K562 (cell line): ENCODE results near the gene INCA1. TPM values are rescaled to one million over a fixed set of nuclear protein-coding genes. Genes with fewer than 3 reads are reported as not detected.

Source experiments
- ATF1 ChIP-seq, 2 experiments: fragments of 450-650 bp in 1 of 2; IDR thresholded peaks; 2 replicates each; pipeline ENCODE4 v1.6.1; 2016; ENCODE audit warnings: missing compliant biosample characterization in 1 of 2, missing genetic modification characterization in 1 of 2
- ELF2 ChIP-seq: fragments of 250-450 bp; sonication (Bioruptor Pico); IDR thresholded peaks from 2 replicates; pipeline ENCODE4 v1.5.0; 2021; ENCODE audit warnings: mild to moderate bottlenecking
- FOXM1 ChIP-seq, 2 experiments: fragments of 450-650 bp in 1 of 2; sonication (generic) in 1 of 2; formaldehyde crosslinking in 1 of 2; IDR thresholded peaks; 2 replicates each; pipeline versions ENCODE4 v1.6.1 to v1.9.0; 2017 to 2022; ENCODE audit warnings: low read depth in 2 of 2, mild to moderate bottlenecking in 2 of 2, missing genetic modification reagents in 1 of 2, moderate library complexity in 1 of 2
- GATAD2B ChIP-seq: fragments of 450-650 bp; IDR thresholded peaks from 2 replicates; pipeline ENCODE4 v1.6.1; 2017; ENCODE audit warnings: mild to moderate bottlenecking, borderline replicate concordance
- GTF2A2 ChIP-seq: IDR thresholded peaks from 2 replicates; pipeline ENCODE4 v1.6.1; 2016; ENCODE audit warnings: mild to moderate bottlenecking, missing genetic modification characterization, missing compliant biosample characterization
- L3MBTL2 ChIP-seq: fragments of 450-650 bp; IDR thresholded peaks from 2 replicates; pipeline ENCODE4 v1.6.1; 2016; ENCODE audit warnings: mild to moderate bottlenecking, moderate library complexity
- MYNN ChIP-seq, 2 experiments: sonication (generic); formaldehyde crosslinking in 1 of 2; IDR thresholded peaks; 2 replicates each; pipeline versions ENCODE4 v1.5.0 to v1.6.1; 2016 to 2020; ENCODE audit warnings: antibody characterized with exemption in 1 of 2, missing genetic modification reagents in 1 of 2
- NCOR1 ChIP-seq: fragments of 450-650 bp; IDR thresholded peaks from 2 replicates; pipeline ENCODE4 v1.6.1; 2016; ENCODE audit warnings: mild to moderate bottlenecking, moderate library complexity
- NRF1 ChIP-seq, 2 experiments: fragments of 450-650 bp; IDR thresholded peaks in 1 of 2; conservative IDR thresholded peaks in 1 of 2; 2 replicates each; pipeline ENCODE4 v1.6.1; 2014; ENCODE audit warnings: mild to moderate bottlenecking in 2 of 2
- NUFIP1 ChIP-seq: fragments of 450-650 bp; IDR thresholded peaks from 2 replicates; pipeline ENCODE4 v1.6.1; 2018; ENCODE audit not compliant: partially characterized antibody
- PHF8 ChIP-seq: fragments of 200-600 bp; sonication (generic); IDR thresholded peaks from 2 replicates; pipeline ENCODE4 v1.6.1; 2012; ENCODE audit warnings: mixed run types, mild to moderate bottlenecking, inconsistent platforms, low read length, moderate library complexity, borderline replicate concordance
- POLR3G ChIP-seq: IDR thresholded peaks from 2 replicates; pipeline ENCODE4 v1.6.1; 2011; ENCODE audit not compliant: insufficient read length, insufficient replicate concordance; ENCODE audit errors: extremely low read depth
- RBFOX2 ChIP-seq: fragments of 200-400 bp; formaldehyde crosslinking; IDR thresholded peaks from 2 replicates; pipeline ENCODE4 v1.6.1; 2017; ENCODE audit warnings: low read depth, mild to moderate bottlenecking, low read length, moderate library complexity
- SRF ChIP-seq, 2 experiments: fragments of 250-450, 450-650 bp in 1 of 2; sonication (Bioruptor Pico) in 1 of 2; sonication (generic) in 1 of 2; formaldehyde crosslinking; IDR thresholded peaks; 2 replicates each; pipeline versions ENCODE4 v1.5.0 to v1.5.1; 2020 to 2022; ENCODE audit warnings: mild to moderate bottlenecking in 1 of 2, missing genetic modification reagents in 1 of 2
- SUPT5H ChIP-seq: fragments of 450-650 bp; IDR thresholded peaks from 2 replicates; pipeline ENCODE4 v1.6.1; 2016
- TOE1 ChIP-seq, 2 experiments: fragments of 450-650 bp in 1 of 2; sonication (generic) in 1 of 2; formaldehyde crosslinking in 1 of 2; IDR thresholded peaks; 2 replicates each; pipeline versions ENCODE4 v1.7.1 to v1.8.0; 2016 to 2022; ENCODE audit warnings: borderline replicate concordance in 2 of 2, mild to moderate bottlenecking in 2 of 2, antibody characterized with exemption in 1 of 2, inconsistent platforms in 1 of 2, low read depth in 1 of 2, missing genetic modification reagents in 1 of 2, moderate library complexity in 1 of 2
- YBX1 ChIP-seq: fragments of 450-650 bp; IDR thresholded peaks from 2 replicates; pipeline ENCODE4 v1.7.1; 2016; ENCODE audit warnings: mild to moderate bottlenecking
- ZNF695 ChIP-seq: fragments of 450-650 bp; formaldehyde crosslinking; IDR thresholded peaks from 2 replicates; pipeline ENCODE4 v1.4.0; 2020; ENCODE audit warnings: mild to moderate bottlenecking, moderate library complexity
- polyA plus RNA-seq, 8 experiments: library from polyadenylated mRNA; depleted of rRNA in 4 of 8; stranded (reverse) in 5 of 8; unstranded in 3 of 8; fragments of >200 nt; fragmentation: Nextera tagmentation in 2 of 8; fragmentation: Illumina TruSeq in 1 of 8; extraction: Ambion mirVana in 2 of 8; extraction: Trizol in 1 of 8; gene quantifications; 2 replicates each; pipeline versions ENCODE4 v1.2.1 to v1.2.3, GENCODE V29; 2011 to 2014; ENCODE audit warnings: inconsistent platforms in 1 of 8, missing spikeins in 1 of 8
- total RNA-seq, 7 experiments: library from RNA; depleted of rRNA in 6 of 7; stranded (reverse); fragments of >200 nt in 6 of 7; fragmentation: Illumina TruSeq in 2 of 7; extraction: Trizol in 2 of 7; gene quantifications; 2 replicates each; pipeline versions ENCODE4 v1.2.1 to v1.2.3, GENCODE V29; 2011 to 2021; ENCODE audit warnings: low replicate concordance in 1 of 7
- TF ChIP-seq, protein P1 (sequence below), 2 experiments: fragments of 200-800 bp in 1 of 2; sonication (Bioruptor generic) in 1 of 2; sonication (generic) in 1 of 2; formaldehyde crosslinking in 1 of 2; IDR thresholded peaks in 1 of 2; conservative IDR thresholded peaks in 1 of 2; 2 replicates each; pipeline versions ENCODE4 v1.5.0 to v1.6.1; 2016 to 2020; ENCODE audit warnings: missing compliant biosample characterization in 1 of 2, missing genetic modification characterization in 1 of 2, missing genetic modification reagents in 1 of 2
- TF ChIP-seq, protein P2 (sequence below), 2 experiments: fragments of 450-650 bp; conservative IDR thresholded peaks; 2 replicates each; pipeline ENCODE4 v1.6.1; 2017; ENCODE audit warnings: mild to moderate bottlenecking in 2 of 2, moderate library complexity in 2 of 2

The INCA1 gene
- total and polyA plus RNA-seq, 9 of the 15 experiments (the other 6 are each of a cell fraction or from before 2014, with no cell fraction given) = 0.08 to 0.50 (median 0.13) TPM; not detected in 4

DNA sequence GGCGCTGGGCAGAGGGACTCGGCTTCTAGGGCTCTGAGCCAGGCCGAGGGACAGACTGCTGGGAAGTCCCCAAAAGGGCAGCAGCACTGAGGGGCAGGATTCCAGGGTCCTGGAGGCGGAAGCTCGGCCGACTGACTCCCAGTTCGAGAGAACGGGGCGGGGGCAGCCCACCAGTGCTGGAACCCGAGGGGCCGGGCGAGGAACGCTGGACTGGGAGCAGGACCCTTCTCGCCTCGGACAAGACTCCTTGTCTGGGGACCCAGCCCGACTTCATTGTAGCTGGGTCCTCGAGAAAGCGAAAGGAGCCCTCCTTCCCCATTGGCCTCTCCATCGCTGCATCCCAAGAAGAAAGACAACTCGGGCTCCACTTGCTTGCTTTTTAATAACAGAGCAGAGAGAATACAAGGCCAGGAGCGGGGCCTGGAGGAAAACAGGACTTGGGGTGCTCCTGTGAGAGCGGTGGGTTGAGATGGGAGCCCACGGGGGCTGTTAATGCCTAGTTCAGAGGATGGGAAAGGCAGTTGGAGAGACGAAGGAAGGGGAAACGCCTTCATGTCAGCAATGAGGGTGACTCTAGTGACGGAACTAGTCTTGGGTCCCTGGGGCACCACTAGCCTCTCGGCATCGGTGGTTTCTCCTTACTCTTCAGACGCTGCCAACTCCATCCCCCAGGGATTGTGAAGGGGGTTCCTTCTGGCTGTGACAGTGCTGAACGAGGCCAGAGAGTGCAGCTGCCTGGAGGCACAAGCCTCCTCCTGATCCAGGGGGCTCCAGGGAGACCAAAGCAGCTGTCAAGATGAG lies 9.4 kb downstream of the INCA1 start (continued):
- 0 out of 2 replicates have a peak, but pooled peaks have one; percentile 3 for TF ChIP-seq L3MBTL2
- TF ChIP-seq PHF8 = peak; percentile 34; the same call in 1 of the 2 replicates
- no peak for TF ChIP-seq FOXM1 (IDR thresholded peaks at IDR 0.05; ENCODE audit: low read depth)
- TF ChIP-seq FOXM1 (CRISPR knock-in tag; IDR thresholded peaks at IDR 0.05; ENCODE audit: low read depth) = no peak
- no peak for TF ChIP-seq MYNN (IDR thresholded peaks at IDR 0.05)
- TF ChIP-seq MYNN (CRISPR knock-in tag; IDR thresholded peaks at IDR 0.05) = no peak
- TF ChIP-seq NCOR1 = no peak
- TF ChIP-seq NRF1 (conservative IDR thresholded peaks at IDR 0.05 in 1 of 2, IDR thresholded peaks at IDR 0.05 in 1 of 2) = peak; percentile 17 to 65; a peak in 2 of 4 replicates
- no peak for TF ChIP-seq POLR3G
- no peak for TF ChIP-seq GATAD2B
- TF ChIP-seq ZNF695 (CRISPR knock-in tag) = no peak
- TF ChIP-seq SRF (CRISPR knock-in tag; IDR thresholded peaks at IDR 0.05) = 0 out of 4 replicates have a peak, but pooled peaks of 1 of the 2 experiments have one; percentile 15
- no peak for TF ChIP-seq NUFIP1
- TF ChIP-seq, protein P1, sequence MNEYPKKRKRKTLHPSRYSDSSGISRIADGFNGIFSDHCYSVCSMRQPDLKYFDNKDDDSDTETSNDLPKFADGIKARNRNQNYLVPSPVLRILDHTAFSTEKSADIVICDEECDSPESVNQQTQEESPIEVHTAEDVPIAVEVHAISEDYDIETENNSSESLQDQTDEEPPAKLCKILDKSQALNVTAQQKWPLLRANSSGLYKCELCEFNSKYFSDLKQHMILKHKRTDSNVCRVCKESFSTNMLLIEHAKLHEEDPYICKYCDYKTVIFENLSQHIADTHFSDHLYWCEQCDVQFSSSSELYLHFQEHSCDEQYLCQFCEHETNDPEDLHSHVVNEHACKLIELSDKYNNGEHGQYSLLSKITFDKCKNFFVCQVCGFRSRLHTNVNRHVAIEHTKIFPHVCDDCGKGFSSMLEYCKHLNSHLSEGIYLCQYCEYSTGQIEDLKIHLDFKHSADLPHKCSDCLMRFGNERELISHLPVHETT (CRISPR knock-in tag; conservative IDR thresholded peaks at IDR 0.05 in 1 of 2, IDR thresholded peaks at IDR 0.05 in 1 of 2) = no peak
- TF ChIP-seq ATF1 (CRISPR knock-in tag; IDR thresholded peaks at IDR 0.05) = no peak
- peak; percentile 71 for TF ChIP-seq ATF1 (tag; IDR thresholded peaks at IDR 0.05)
- 0 out of 2 replicates have a peak, but pooled peaks have one; percentile 0 for TF ChIP-seq TOE1 (IDR thresholded peaks at IDR 0.05; ENCODE audit: borderline replicate concordance)
- no peak for TF ChIP-seq TOE1 (CRISPR knock-in tag; IDR thresholded peaks at IDR 0.05; ENCODE audit: borderline replicate concordance, low read depth)
- TF ChIP-seq GTF2A2 = no peak
- 0 out of 2 replicates have a peak, but pooled peaks have one; percentile 9 for TF ChIP-seq SUPT5H
- no peak for TF ChIP-seq ELF2 (CRISPR knock-in tag)
- TF ChIP-seq, protein P2, sequence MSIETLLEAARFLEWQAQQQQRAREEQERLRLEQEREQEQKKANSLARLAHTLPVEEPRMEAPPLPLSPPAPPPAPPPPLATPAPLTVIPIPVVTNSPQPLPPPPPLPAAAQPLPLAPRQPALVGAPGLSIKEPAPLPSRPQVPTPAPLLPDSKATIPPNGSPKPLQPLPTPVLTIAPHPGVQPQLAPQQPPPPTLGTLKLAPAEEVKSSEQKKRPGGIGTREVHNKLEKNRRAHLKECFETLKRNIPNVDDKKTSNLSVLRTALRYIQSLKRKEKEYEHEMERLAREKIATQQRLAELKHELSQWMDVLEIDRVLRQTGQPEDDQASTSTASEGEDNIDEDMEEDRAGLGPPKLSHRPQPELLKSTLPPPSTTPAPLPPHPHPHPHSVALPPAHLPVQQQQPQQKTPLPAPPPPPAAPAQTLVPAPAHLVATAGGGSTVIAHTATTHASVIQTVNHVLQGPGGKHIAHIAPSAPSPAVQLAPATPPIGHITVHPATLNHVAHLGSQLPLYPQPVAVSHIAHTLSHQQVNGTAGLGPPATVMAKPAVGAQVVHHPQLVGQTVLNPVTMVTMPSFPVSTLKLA (conservative IDR thresholded peaks at IDR 0.05) = 0 out of 4 replicates have a peak, but pooled peaks of 1 of the 2 experiments have one; percentile 4
- TF ChIP-seq RBFOX2 = peak; percentile 12; the same call in 1 of the 2 replicates
- TF ChIP-seq YBX1 = no peak
